ACC112 (cell line): ENCODE results near the gene CHCHD3.
"Not testable (repeated sequence)": the region's sequence is repeated elsewhere in the genome, so short reads cannot be mapped to it uniquely, and the experiment has no call there.

ENCODE experiments used
- H2AFZ ChIP-seq: fragments of 200-600 bp; sonication (generic); one replicate; pipeline ENCODE4 v1.6.0; 2017; ENCODE audit warnings: antibody characterized with exemption, low read length; ENCODE audit not compliant: unreplicated experiment
- H3K27ac ChIP-seq: fragments of 200-600 bp; sonication (generic); 2 replicates; pipeline ENCODE4 v1.5.1; 2014; ENCODE audit warnings: low read depth, mild to moderate bottlenecking, antibody characterized with exemption, low read length, moderate library complexity
- H3K27me3 ChIP-seq: fragments of 200-600 bp; sonication (generic); 2 replicates; pipeline ENCODE4 v1.6.1; 2014; ENCODE audit warnings: mild to moderate bottlenecking, antibody characterized with exemption, low read length, moderate library complexity, mixed read lengths; ENCODE audit not compliant: insufficient read depth
- H3K36me3 ChIP-seq: fragments of 200-600 bp; sonication (generic); 2 replicates; pipeline ENCODE4 v1.6.1; 2016; ENCODE audit warnings: mild to moderate bottlenecking, antibody characterized with exemption, low read length, moderate library complexity, mixed read lengths; ENCODE audit not compliant: insufficient read depth
- H3K4me1 ChIP-seq: fragments of 200-600 bp; sonication (generic); one replicate; pipeline ENCODE4 v1.6.1; 2016; ENCODE audit warnings: low read length, mixed read lengths; ENCODE audit not compliant: insufficient read depth, unreplicated experiment, control insufficient read depth
- H3K4me3 ChIP-seq: fragments of 200-600 bp; sonication (generic); 2 replicates; pipeline ENCODE4 v1.5.1; 2014; ENCODE audit warnings: mild to moderate bottlenecking, low read depth, low read length
- H3K79me2 ChIP-seq: fragments of 200-600 bp; sonication (generic); one replicate; pipeline ENCODE4 v1.6.0; 2016; ENCODE audit warnings: low read length; ENCODE audit not compliant: control insufficient read depth, unreplicated experiment, insufficient read depth

Gene CHCHD3

GRCh38 chr7:132906193-132906835, 175.6 kb downstream of the CHCHD3 start:
- Histone ChIP-seq H3K79me2 (peaks cover 2% of the 10 kb centered on the region), H3K4me3 (no peak overlapping the region), H3K4me1 (no peaks in the 10 kb centered on the region), H3K27ac (no peak overlapping the region), H3K27me3 (no peaks in the 10 kb centered on the region), H2AFZ (no peak overlapping the region), H3K36me3 (no peaks in the 10 kb centered on the region)

- H2AFZ ChIP-seq, H3K79me2 ChIP-seq, H3K36me3 ChIP-seq, H3K27ac ChIP-seq, H3K4me1 ChIP-seq, H3K4me3 ChIP-seq, H3K27me3 ChIP-seq: not testable (repeated sequence)
These were observed 176.8 kb downstream of the CHCHD3 start for GRCh38 chr7:132905136-132905535.

- Histone ChIP-seq H3K27me3 (no peaks in the 10 kb centered on the region), H3K36me3 (no peaks in the 10 kb centered on the region), H3K79me2 (peaks cover 2% of the 10 kb centered on the region), H2AFZ (no peak overlapping the region), H3K4me1 (no peaks in the 10 kb centered on the region), H3K4me3 (no peak overlapping the region), H3K27ac (no peak overlapping the region)
These were observed 177.7 kb downstream of the CHCHD3 start for GRCh38 chr7:132904209-132904608.

GRCh38 chr7:132902294-132902693, 179.6 kb downstream of the CHCHD3 start:
- not testable (repeated sequence) for H3K27me3 ChIP-seq, H2AFZ ChIP-seq, H3K4me1 ChIP-seq, H3K79me2 ChIP-seq, H3K27ac ChIP-seq, H3K36me3 ChIP-seq, H3K4me3 ChIP-seq

- peaks cover 2% of the 10 kb centered on the region for H3K79me2 ChIP-seq
- H3K36me3 ChIP-seq, result no peaks in the 10 kb centered on the region
- H3K4me3 ChIP-seq, result no peak overlapping the region
- H3K27me3 ChIP-seq, result no peaks in the 10 kb centered on the region
- no peaks in the 10 kb centered on the region for H3K4me1 ChIP-seq
- H3K27ac ChIP-seq, result no peak overlapping the region
- no peak overlapping the region for H2AFZ ChIP-seq
These were observed 180.6 kb downstream of the CHCHD3 start for GRCh38 chr7:132901241-132901640.

GRCh38 chr7:132899833-132900232, 182.1 kb downstream of the CHCHD3 start:
- Histone ChIP-seq H3K36me3 (no peaks in the 10 kb centered on the region), H3K27me3 (no peaks in the 10 kb centered on the region), H2AFZ (no peak overlapping the region), H3K27ac (no peak overlapping the region), H3K4me1 (no peaks in the 10 kb centered on the region), H3K4me3 (no peak overlapping the region), H3K79me2 (no peaks in the 10 kb centered on the region)

- not testable (repeated sequence) for H3K27ac ChIP-seq, H3K4me1 ChIP-seq, H3K27me3 ChIP-seq, H2AFZ ChIP-seq, H3K79me2 ChIP-seq, H3K36me3 ChIP-seq, H3K4me3 ChIP-seq
These were observed 183.2 kb downstream of the CHCHD3 start for GRCh38 chr7:132898641-132899175.

- Histone ChIP-seq H3K27ac (no peak overlapping the region), H3K27me3 (no peaks in the 10 kb centered on the region), H3K4me1 (no peaks in the 10 kb centered on the region), H2AFZ (no peak overlapping the region), H3K79me2 (no peaks in the 10 kb centered on the region), H3K36me3 (no peaks in the 10 kb centered on the region), H3K4me3 (no peak overlapping the region)
These were observed 184.7 kb downstream of the CHCHD3 start for GRCh38 chr7:132897093-132897687.

GRCh38 chr7:132895231-132895630, 186.7 kb downstream of the CHCHD3 start:
- Histone ChIP-seq H3K27ac (no peak overlapping the region), H3K79me2 (no peaks in the 10 kb centered on the region), H3K36me3 (no peaks in the 10 kb centered on the region), H2AFZ (no peak overlapping the region), H3K27me3 (no peaks in the 10 kb centered on the region), H3K4me1 (no peaks in the 10 kb centered on the region), H3K4me3 (no peak overlapping the region)

GRCh38 chr7:132893560-132893959, 188.3 kb downstream of the CHCHD3 start:
- no peaks in the 10 kb centered on the region for H3K27me3 ChIP-seq
- no peaks in the 10 kb centered on the region for H3K79me2 ChIP-seq
- no peak overlapping the region for H3K4me3 ChIP-seq
- no peak overlapping the region for H2AFZ ChIP-seq
- H3K27ac ChIP-seq, result no peak overlapping the region
- H3K4me1 ChIP-seq, result no peaks in the 10 kb centered on the region
- no peaks in the 10 kb centered on the region for H3K36me3 ChIP-seq

- not testable (repeated sequence) for H2AFZ ChIP-seq, H3K27ac ChIP-seq, H3K4me3 ChIP-seq, H3K27me3 ChIP-seq, H3K79me2 ChIP-seq, H3K4me1 ChIP-seq, H3K36me3 ChIP-seq
These were observed 189.1 kb downstream of the CHCHD3 start for GRCh38 chr7:132892744-132893143.
